ENCODE measurements around the gene FAAP100.
A peak's percentile ranks its signal among the peaks of the same experiment; 100 is the strongest.

The FAAP100 gene, protein sequence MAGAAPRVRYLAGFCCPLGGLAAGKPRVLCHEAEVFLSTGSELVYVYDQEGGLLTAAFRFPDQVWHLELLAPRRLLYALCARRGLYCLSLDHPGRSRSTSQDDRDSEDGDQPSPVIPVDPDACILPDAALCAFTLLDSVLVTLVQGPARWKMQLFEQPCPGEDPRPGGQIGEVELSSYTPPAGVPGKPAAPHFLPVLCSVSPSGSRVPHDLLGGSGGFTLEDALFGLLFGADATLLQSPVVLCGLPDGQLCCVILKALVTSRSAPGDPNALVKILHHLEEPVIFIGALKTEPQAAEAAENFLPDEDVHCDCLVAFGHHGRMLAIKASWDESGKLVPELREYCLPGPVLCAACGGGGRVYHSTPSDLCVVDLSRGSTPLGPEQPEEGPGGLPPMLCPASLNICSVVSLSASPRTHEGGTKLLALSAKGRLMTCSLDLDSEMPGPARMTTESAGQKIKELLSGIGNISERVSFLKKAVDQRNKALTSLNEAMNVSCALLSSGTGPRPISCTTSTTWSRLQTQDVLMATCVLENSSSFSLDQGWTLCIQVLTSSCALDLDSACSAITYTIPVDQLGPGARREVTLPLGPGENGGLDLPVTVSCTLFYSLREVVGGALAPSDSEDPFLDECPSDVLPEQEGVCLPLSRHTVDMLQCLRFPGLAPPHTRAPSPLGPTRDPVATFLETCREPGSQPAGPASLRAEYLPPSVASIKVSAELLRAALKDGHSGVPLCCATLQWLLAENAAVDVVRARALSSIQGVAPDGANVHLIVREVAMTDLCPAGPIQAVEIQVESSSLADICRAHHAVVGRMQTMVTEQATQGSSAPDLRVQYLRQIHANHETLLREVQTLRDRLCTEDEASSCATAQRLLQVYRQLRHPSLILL

DNA sequence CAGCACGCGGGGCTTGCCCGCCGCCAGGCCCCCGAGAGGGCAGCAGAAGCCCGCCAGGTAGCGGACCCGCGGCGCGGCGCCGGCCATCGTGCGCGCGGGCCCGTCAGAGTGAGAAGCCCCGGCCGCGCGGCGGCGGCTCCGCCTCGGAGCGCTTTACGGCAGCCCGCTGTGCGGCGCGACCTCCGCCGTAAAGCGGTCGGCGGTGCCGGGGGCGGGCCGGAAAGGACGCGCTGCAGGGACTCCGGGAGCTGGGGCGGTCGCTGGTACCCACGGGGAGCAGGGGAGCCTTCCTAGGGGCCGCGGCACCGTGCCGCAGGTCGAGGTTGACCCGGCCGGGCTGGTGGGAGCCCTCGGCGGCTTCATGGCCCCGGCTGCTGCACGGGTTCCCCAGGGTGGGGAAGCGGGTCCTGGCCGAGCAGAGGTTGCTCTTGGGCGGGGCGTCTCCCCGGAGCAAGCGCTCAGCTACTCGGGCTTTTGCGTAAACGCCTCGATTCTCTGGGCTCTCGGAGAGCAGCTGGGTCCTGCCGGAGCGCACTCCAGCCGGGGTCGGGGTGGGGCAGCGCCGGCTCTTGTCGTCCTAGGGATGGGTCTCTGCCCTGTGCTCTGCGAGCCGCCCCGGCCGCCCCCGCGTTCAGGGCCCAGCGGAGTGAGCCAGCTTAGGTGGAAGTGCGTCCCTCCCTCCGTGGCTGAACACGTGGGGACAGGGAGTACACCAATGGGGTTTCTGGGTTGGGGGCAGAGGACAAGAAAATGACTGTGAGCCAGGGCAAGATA, at the start of gene FAAP100:
TSS of gene FAAP100 (minus strand) at position 110 of the 774 bp plus-strand sequence. CDS start at position 87, 23 bp downstream.
- peak; percentile 66 for DNase-seq (ENCODE audit: low read depth)
- TF ChIP-seq, protein P1, sequence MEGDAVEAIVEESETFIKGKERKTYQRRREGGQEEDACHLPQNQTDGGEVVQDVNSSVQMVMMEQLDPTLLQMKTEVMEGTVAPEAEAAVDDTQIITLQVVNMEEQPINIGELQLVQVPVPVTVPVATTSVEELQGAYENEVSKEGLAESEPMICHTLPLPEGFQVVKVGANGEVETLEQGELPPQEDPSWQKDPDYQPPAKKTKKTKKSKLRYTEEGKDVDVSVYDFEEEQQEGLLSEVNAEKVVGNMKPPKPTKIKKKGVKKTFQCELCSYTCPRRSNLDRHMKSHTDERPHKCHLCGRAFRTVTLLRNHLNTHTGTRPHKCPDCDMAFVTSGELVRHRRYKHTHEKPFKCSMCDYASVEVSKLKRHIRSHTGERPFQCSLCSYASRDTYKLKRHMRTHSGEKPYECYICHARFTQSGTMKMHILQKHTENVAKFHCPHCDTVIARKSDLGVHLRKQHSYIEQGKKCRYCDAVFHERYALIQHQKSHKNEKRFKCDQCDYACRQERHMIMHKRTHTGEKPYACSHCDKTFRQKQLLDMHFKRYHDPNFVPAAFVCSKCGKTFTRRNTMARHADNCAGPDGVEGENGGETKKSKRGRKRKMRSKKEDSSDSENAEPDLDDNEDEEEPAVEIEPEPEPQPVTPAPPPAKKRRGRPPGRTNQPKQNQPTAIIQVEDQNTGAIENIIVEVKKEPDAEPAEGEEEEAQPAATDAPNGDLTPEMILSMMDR (conservative IDR thresholded peaks at IDR 0.05; ENCODE audit: control insufficient read depth, insufficient read depth, low read depth, low read length): no peak
- peak within 1 kb of the TSS; percentile 78 for H3K4me3 ChIP-seq (ENCODE audit: control insufficient read depth, low read depth, low read length)

DNA sequence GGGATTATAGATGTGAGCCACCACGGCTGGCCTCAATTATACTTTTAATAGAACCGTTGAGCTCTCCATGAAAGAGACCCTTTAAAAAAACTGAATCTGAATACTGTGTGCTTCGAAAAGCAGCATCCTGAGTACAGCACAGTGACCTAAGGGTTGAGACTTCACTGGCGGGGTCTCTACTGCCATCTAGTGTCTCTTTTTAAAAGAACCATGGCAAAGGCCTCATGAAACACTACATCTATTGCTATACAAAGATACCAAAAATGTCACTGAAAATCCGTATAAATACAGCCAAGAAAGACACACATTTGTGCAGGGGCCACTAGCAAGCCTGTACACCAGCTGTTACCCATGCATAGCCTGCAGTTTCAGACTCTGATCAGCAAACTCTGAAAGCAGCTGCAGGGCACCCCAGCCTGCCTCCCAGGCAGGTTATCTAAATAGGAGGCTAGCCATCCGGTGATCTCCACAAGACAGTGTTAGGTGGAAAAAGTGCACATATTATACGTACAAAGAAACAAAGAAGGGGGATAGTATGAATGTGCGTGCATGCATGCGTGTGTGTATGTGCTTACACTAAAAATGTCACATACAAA, 49.5 kb upstream of the FAAP100 start:
- H3K4me3 ChIP-seq (ENCODE audit: control insufficient read depth, low read depth, low read length): no peak overlapping the region
- DNase-seq (ENCODE audit: low read depth): peak; percentile 77
- TF ChIP-seq, protein P1 (conservative IDR thresholded peaks at IDR 0.05; ENCODE audit: control insufficient read depth, insufficient read depth, low read depth, low read length): peak; percentile 83

DNA sequence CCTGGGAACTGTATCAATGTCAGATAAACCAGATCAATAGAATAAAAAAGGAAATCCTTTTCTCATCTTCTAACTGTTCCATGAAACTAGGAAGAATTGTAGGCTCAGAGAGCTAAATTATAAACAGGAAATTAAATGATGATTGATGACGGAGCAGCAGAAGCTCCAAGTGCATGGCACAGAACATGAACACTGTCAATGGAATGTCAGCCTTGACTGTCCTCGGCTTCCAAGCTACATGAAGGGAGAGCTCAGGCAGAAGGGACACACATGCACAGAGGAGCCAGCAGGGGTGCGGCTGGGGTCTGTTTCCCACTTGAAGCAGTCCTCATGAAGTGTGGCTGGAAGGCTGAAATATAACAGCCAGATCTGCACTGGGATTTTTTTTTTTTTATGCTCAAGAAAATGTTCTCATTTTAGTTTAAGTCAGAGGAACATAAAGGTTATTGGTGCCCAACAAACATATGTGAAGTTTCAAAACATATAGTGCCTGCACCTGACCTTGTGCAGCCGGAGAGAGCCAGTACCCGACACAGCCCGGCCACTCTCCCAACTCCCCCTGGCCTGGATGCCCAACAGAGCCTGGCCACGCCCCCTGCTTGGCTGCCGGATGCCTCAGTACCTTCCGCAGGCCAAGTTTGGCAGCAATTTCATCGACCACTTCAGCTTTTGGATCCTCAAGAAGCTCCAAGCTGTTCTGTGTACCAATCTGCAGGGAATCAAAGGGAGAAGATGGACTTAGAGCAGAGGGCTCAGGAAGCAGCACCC, 47.8 kb upstream of the FAAP100 start:
- DNase-seq (ENCODE audit: low read depth): peak; percentile 74
- TF ChIP-seq, protein P1 (conservative IDR thresholded peaks at IDR 0.05; ENCODE audit: control insufficient read depth, insufficient read depth, low read depth, low read length): no peak

DNA sequence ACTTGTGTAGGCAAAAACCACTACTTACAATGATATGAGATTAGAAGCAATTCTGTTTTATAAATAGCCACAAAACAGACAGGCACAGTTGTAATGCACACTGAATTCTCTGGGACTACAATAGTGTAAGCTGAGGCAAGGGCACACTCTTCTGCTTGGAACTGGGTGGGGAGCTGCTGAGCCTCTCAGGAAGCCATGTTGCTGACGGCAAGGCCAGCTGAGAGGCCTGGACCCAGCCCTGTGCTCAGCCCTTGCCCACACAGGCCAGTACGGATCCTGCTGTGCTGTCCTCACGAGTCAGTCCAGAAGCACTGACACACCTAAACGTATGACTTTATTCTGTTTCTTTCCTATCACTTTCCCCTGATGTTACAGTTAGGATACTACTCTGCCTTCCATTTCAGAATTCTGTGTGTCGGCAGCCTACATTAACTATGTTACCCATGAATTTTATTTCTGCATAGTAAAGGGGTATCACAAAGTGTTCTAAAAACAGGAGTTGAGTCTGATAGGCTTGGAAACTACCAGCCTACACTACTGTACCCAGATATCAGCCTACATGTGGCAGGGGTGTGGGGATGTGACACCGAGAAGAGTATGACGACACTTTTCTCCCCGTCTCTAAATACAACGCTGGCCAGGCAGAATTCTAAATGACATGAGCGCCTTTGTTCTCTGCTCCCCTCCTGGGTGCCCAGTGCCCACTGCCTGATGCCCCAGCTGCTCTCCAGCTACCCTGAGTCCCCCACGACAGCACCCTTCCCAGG, 41.1 kb upstream of the FAAP100 start:
- H3K4me3 ChIP-seq (ENCODE audit: control insufficient read depth, low read depth, low read length): no peak overlapping the region
- TF ChIP-seq, protein P1 (conservative IDR thresholded peaks at IDR 0.05; ENCODE audit: control insufficient read depth, insufficient read depth, low read depth, low read length): no peak
- DNase-seq (ENCODE audit: low read depth): no peak

More for the DNA sequence above, 47.8 kb upstream of the FAAP100 start:
- no peak overlapping the region for H3K4me3 ChIP-seq (ENCODE audit: control insufficient read depth, low read depth, low read length)

DNA sequence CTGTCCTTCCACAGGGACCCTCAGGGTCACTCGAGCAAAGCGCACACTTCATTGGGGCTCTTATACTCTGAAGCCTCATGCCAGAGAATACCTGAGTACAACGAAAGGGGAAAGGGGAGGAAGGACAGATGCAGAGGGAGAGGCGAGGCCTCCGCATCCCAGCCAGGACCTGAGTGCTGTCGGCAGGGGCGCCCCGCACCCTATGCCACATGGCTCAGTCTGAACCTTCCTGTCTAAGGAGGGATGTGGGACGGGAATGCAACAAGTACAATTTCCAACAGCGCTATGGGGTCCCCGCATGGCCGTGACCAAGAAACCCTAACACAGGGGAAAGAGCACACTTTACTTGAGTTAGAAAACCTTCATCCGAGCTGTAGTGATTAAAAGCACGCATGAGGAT, 39.8 kb upstream of the FAAP100 start:
- no peak for DNase-seq (ENCODE audit: low read depth)
- TF ChIP-seq, protein P1 (conservative IDR thresholded peaks at IDR 0.05; ENCODE audit: control insufficient read depth, insufficient read depth, low read depth, low read length): no peak
- H3K4me3 ChIP-seq (ENCODE audit: control insufficient read depth, low read depth, low read length): no peak overlapping the region
